ENCODE measurements around the gene PRRC2B.
"Not testable (repeated sequence)": the region's sequence is repeated elsewhere in the genome, so short reads cannot be mapped to it uniquely, and the experiment has no call there.

Gene PRRC2B

GRCh38 chr9:131393622-131394463, at the start of gene PRRC2B:
Gene PRRC2B, plus strand, starts transcription at chr9:131394086. Its CDS starts 36,059 bp downstream, at chr9:131430145.
- peak; percentile 85 for DNase-seq (ENCODE audit: low read depth)

GRCh38 chr9:131344931-131345535, 48.9 kb upstream of the PRRC2B start:
- not testable (repeated sequence) for DNase-seq (ENCODE audit: low read depth)

GRCh38 chr9:131346559-131346958, 47.3 kb upstream of the PRRC2B start:
- DNase-seq (ENCODE audit: low read depth), result no peak

- DNase-seq (ENCODE audit: low read depth), result no peak
Observed at GRCh38 chr9:131347376-131348020, 46.4 kb upstream of the PRRC2B start.

GRCh38 chr9:131348631-131349521, 45.0 kb upstream of the PRRC2B start:
- DNase-seq (ENCODE audit: low read depth), result no peak

- no peak for DNase-seq (ENCODE audit: low read depth)
Observed at GRCh38 chr9:131349522-131349880, 44.4 kb upstream of the PRRC2B start.

GRCh38 chr9:131349881-131350563, 43.9 kb upstream of the PRRC2B start:
- peak; percentile 79 for DNase-seq (ENCODE audit: low read depth)

GRCh38 chr9:131356479-131356878, 37.4 kb upstream of the PRRC2B start:
- not testable (repeated sequence) for DNase-seq (ENCODE audit: low read depth)

- DNase-seq (ENCODE audit: low read depth), result no peak
Observed at GRCh38 chr9:131358556-131358955, 35.3 kb upstream of the PRRC2B start.

- no peak for DNase-seq (ENCODE audit: low read depth)
Observed at GRCh38 chr9:131361202-131361833, 32.6 kb upstream of the PRRC2B start.

- no peak for DNase-seq (ENCODE audit: low read depth)
Observed at GRCh38 chr9:131365546-131365945, 28.3 kb upstream of the PRRC2B start.

GRCh38 chr9:131366761-131367401, 27.0 kb upstream of the PRRC2B start:
- DNase-seq (ENCODE audit: low read depth), result no peak

GRCh38 chr9:131367450-131367849, 26.4 kb upstream of the PRRC2B start:
- DNase-seq (ENCODE audit: low read depth), result no peak

GRCh38 chr9:131370638-131371037, 23.2 kb upstream of the PRRC2B start:
- DNase-seq (ENCODE audit: low read depth), result no peak

GRCh38 chr9:131372599-131372973, 21.3 kb upstream of the PRRC2B start:
- not testable (repeated sequence) for DNase-seq (ENCODE audit: low read depth)

GRCh38 chr9:131374638-131375037, 19.2 kb upstream of the PRRC2B start:
- not testable (repeated sequence) for DNase-seq (ENCODE audit: low read depth)

- no peak for DNase-seq (ENCODE audit: low read depth)
Observed at GRCh38 chr9:131379056-131379455, 14.8 kb upstream of the PRRC2B start.

GRCh38 chr9:131382850-131383729, 10.8 kb upstream of the PRRC2B start:
- DNase-seq (ENCODE audit: low read depth), result no peak

GRCh38 chr9:131385296-131385695, 8.6 kb upstream of the PRRC2B start:
- DNase-seq (ENCODE audit: low read depth), result no peak

Measured in activated T-helper 9 cell treated with anti-CD3 and anti-CD28 coated beads, Interleukin-2, amount 50 U/mL, for 16 hours (primary cell).